ENCODE results near the gene THAP5.

- TF ChIP-seq POLR2AphosphoS5 (IDR thresholded peaks at IDR 0.05) (no peak), POLR2A (IDR thresholded peaks at IDR 0.05) (no peak), CTCF (IDR thresholded peaks at IDR 0.05) (no peak), EP300 (IDR thresholded peaks at IDR 0.05) (no peak)
Measured at GRCh38 chr7:108586274-108586710, 16.8 kb upstream of the THAP5 start.

All from gastroesophageal sphincter (tissue), 3 donors.